ENCODE data around the gene CSNK1G1. TPM values are rescaled to one million over a fixed set of nuclear protein-coding genes. Genes with fewer than 3 reads are reported as not detected.
"Not testable (repeated sequence)": the region's sequence is repeated elsewhere in the genome, so short reads cannot be mapped to it uniquely, and the experiment has no call there.

CSNK1G1 gene
- total and polyA plus RNA-seq, 2 experiments from 2014 or later, result 8.7 to 18.0 TPM

- no peaks in the 10 kb centered on the region for H3K36me3 ChIP-seq
- no peaks in the 10 kb centered on the region for H3K4me1 ChIP-seq (ENCODE audit: low read depth)
- H3K27ac ChIP-seq, result no peak overlapping the region
- no peak overlapping the region for H3K4me3 ChIP-seq
- H3K9me3 ChIP-seq (ENCODE audit: low read depth), result no peaks in the 10 kb centered on the region
- TF ChIP-seq CTCF (IDR thresholded peaks at IDR 0.05; ENCODE audit: low read depth, low read length), result no peak
- no peaks in the 10 kb centered on the region for H3K27me3 ChIP-seq
- no peak for DNase-seq (ENCODE audit: low read depth in 1 of 2, low spot score in 1 of 2)
Observed at GRCh38 chr15:64267331-64267973, 88.5 kb downstream of the CSNK1G1 start.

DNA sequence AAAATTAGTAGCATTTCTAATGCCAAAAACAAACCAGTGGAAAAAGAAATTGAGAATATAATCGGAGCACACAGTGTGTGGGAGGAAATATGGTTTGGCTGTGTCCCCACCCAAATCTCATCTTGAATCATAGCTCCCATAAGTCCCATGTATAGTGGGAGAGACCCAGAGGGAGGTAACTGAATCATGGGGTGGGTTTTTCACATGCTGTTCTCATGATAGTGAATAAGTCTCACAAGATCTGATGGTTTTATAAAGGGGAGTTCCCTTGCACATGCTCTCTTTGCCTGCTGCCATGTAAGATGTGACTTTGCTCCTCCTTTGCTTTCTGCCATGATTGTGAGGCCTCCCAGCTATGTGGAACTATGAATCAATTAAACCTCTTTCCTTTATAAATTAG, 90.8 kb downstream of the CSNK1G1 start:
- H3K36me3 ChIP-seq, H3K27me3 ChIP-seq, H3K27ac ChIP-seq: not testable (repeated sequence)

DNA sequence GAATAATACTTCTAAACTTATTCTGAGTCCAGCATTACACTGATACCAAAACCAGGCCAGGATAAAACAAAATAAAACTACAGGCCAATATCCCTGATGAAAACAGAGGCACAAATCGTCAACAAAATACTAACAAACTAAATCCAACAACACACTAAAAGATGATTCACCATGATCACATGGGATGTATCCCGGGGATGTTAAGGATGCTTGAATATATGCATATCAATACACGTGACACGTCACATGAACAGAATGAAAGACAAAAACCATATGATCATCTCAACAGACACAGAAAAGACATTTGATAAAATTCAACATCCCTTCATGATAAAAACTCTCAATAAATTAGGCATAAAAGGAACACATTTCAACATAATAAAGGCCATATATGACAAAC, 91.5 kb downstream of the CSNK1G1 start:
- TF ChIP-seq CTCF (IDR thresholded peaks at IDR 0.05; ENCODE audit: low read depth, low read length), result no peak
- H3K36me3 ChIP-seq, result no peaks in the 10 kb centered on the region
- no peaks in the 10 kb centered on the region for H3K9me3 ChIP-seq (ENCODE audit: low read depth)
- H3K27ac ChIP-seq, result no peak overlapping the region
- no peaks in the 10 kb centered on the region for H3K4me1 ChIP-seq (ENCODE audit: low read depth)
- no peak overlapping the region for H3K4me3 ChIP-seq
- DNase-seq (ENCODE audit: low read depth in 1 of 2, low spot score in 1 of 2), result no peak
- no peaks in the 10 kb centered on the region for H3K27me3 ChIP-seq

More for the DNA sequence above, 90.8 kb downstream of the CSNK1G1 start:
- not testable (repeated sequence) for H3K4me1 ChIP-seq (ENCODE audit: low read depth); DNase-seq (ENCODE audit: low read depth in 1 of 2, low spot score in 1 of 2); H3K4me3 ChIP-seq; H3K9me3 ChIP-seq (ENCODE audit: low read depth)

DNA sequence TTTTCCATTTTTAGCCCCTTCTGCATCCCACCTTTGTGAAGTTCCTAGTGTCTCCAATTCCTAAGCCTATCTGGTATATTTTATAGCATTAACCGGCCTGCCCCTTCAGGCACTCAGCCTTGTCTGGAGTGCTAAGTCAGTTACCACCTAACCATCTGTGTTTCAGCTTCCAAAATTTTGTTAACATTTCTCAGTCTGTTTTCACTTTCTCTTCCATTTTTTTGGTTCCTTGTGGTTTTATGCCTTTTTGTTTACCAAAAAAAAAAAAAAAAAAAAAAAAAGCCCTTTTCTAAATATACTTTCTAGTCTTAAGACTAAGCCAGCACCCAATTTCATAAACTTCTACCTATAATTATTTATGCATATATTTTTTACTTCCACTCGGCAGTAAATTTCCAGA, 92.4 kb downstream of the CSNK1G1 start:
- Histone ChIP-seq H3K36me3 (no peaks in the 10 kb centered on the region), H3K27ac (no peak overlapping the region), H3K27me3 (no peaks in the 10 kb centered on the region), H3K9me3 (ENCODE audit: low read depth) (no peaks in the 10 kb centered on the region), H3K4me1 (ENCODE audit: low read depth) (no peaks in the 10 kb centered on the region), H3K4me3 (no peak overlapping the region)
- no peak for DNase-seq (ENCODE audit: low read depth in 1 of 2, low spot score in 1 of 2)
- no peak for TF ChIP-seq CTCF (IDR thresholded peaks at IDR 0.05; ENCODE audit: low read depth, low read length)

- DNase-seq (ENCODE audit: low read depth in 1 of 2, low spot score in 1 of 2), result no peak
- Histone ChIP-seq H3K4me1 (ENCODE audit: low read depth) (peaks cover 3% of the 10 kb centered on the region), H3K27ac (no peak overlapping the region), H3K36me3 (no peaks in the 10 kb centered on the region), H3K4me3 (no peak overlapping the region), H3K9me3 (ENCODE audit: low read depth) (no peaks in the 10 kb centered on the region), H3K27me3 (no peaks in the 10 kb centered on the region)
- TF ChIP-seq CTCF (IDR thresholded peaks at IDR 0.05; ENCODE audit: low read depth, low read length), result no peak
Observed at GRCh38 chr15:64256051-64256450, 99.9 kb downstream of the CSNK1G1 start.

GRCh38 chr15:64251658-64252057, 104.3 kb downstream of the CSNK1G1 start:
- H3K27ac ChIP-seq, result no peak overlapping the region
- H3K4me1 ChIP-seq (ENCODE audit: low read depth), result peaks cover 3% of the 10 kb centered on the region
- H3K36me3 ChIP-seq, result no peaks in the 10 kb centered on the region
- H3K27me3 ChIP-seq, result no peaks in the 10 kb centered on the region
- H3K9me3 ChIP-seq (ENCODE audit: low read depth), result no peaks in the 10 kb centered on the region
- no peak overlapping the region for H3K4me3 ChIP-seq
- no peak for TF ChIP-seq CTCF (IDR thresholded peaks at IDR 0.05; ENCODE audit: low read depth, low read length)
- DNase-seq (ENCODE audit: low read depth in 1 of 2, low spot score in 1 of 2), result no peak

All from cardiac muscle cell (in vitro differentiated cells and primary cell).